Activated CD4-positive, alpha-beta T cell treated with anti-CD3 and anti-CD28 coated beads for 36 hours (primary cell): ENCODE data around the gene ACVR1. TPM values are rescaled to one million over a fixed set of nuclear protein-coding genes. Genes with fewer than 3 reads are reported as not detected.

ENCODE experiments used
- ATAC-seq: fragments of 200-7000 bp; cut with Tn5 transposase; one replicate; pipeline ENCODE4 v1.10.0; 2021; ENCODE audit warnings: mild to moderate bottlenecking, moderate library complexity
- CTCF ChIA-PET: fragments of 350-600 bp; sonication (Branson Sonifier 250); formaldehyde crosslinking; loops from one replicate; lab custom pipeline; 2021; ENCODE audit warnings: antibody characterized with exemption; lab: Charles Lee
- POLR2A ChIA-PET: fragments of 350-600 bp; sonication (Branson Sonifier 250); formaldehyde crosslinking; loops from one replicate; lab custom pipeline; 2021; ENCODE audit warnings: antibody characterized with exemption, inconsistent platforms; lab: Charles Lee
- DNase-seq: peaks from one replicate; pipeline ENCODE4 v3.0.0-alpha.2; 2020
- H3K27ac Mint-ChIP-seq: one replicate; pipeline ENCODE4 v1.8.0; 2021; ENCODE audit warnings: mixed read lengths
- H3K27me3 Mint-ChIP-seq: one replicate; pipeline ENCODE4 v1.8.0; 2021; ENCODE audit warnings: mixed read lengths
- H3K36me3 Mint-ChIP-seq: one replicate; pipeline ENCODE4 v1.8.0; 2021; ENCODE audit warnings: low read depth, mixed read lengths
- H3K4me1 Mint-ChIP-seq: one replicate; pipeline ENCODE4 v1.8.0; 2021; ENCODE audit warnings: mixed read lengths
- H3K4me3 Mint-ChIP-seq: one replicate; pipeline ENCODE4 v1.8.0; 2021; ENCODE audit warnings: mild to moderate bottlenecking, moderate library complexity, mixed read lengths
- H3K9me3 Mint-ChIP-seq: one replicate; pipeline ENCODE4 v1.8.0; 2021; ENCODE audit warnings: low read depth, mixed read lengths
- intact Hi-C, 2 experiments: fragments of 100-400 bp; cut with DNase I in 1 of 2; cut with micrococcal nuclease in 1 of 2; formaldehyde crosslinking; loops; one replicate each; pipeline versions ENCODE4 v1.14.2 to v1.15.1; 2022 to 2024; cut with DNase I, micrococcal nuclease
- total RNA-seq, 2 experiments: library from RNA; stranded (reverse); gene quantifications; one replicate each; pipeline ENCODE4 v1.2.3, GENCODE V29; 2021

ACVR1 gene
- total RNA-seq, 2 experiments from 2014 or later: 17.1 to 23.0 TPM

- H3K27me3 Mint-ChIP-seq: no peaks in the 10 kb centered on the region
- intact Hi-C loops: no loop called here
- peaks cover 48% of the 10 kb centered on the region for H3K36me3 Mint-ChIP-seq
- DNase-seq (no peak), ATAC-seq (no peak)
- CTCF ChIA-PET: no interaction called here
- H3K27ac Mint-ChIP-seq: no peak overlapping the region
- no peak overlapping the region for H3K4me3 Mint-ChIP-seq
- H3K9me3 Mint-ChIP-seq: no peaks in the 10 kb centered on the region
- POLR2A ChIA-PET: no interaction called here
- H3K4me1 Mint-ChIP-seq: peaks cover 12% of the 10 kb centered on the region
Measured at GRCh38 chr2:157815421-157815820, 60.7 kb downstream of the ACVR1 start.

GRCh38 chr2:157813467-157813866 is 62.7 kb downstream of the ACVR1 start:
- ChIA-PET POLR2A (no interaction called here), CTCF (no interaction called here)
- H3K9me3 Mint-ChIP-seq: no peaks in the 10 kb centered on the region
- no peaks in the 10 kb centered on the region for H3K27me3 Mint-ChIP-seq
- ATAC-seq (no peak), DNase-seq (no peak)
- H3K27ac Mint-ChIP-seq: no peak overlapping the region
- H3K4me1 Mint-ChIP-seq: peaks cover 13% of the 10 kb centered on the region
- intact Hi-C loops: no loop called here
- no peak overlapping the region for H3K4me3 Mint-ChIP-seq
- H3K36me3 Mint-ChIP-seq: peaks cover 41% of the 10 kb centered on the region

GRCh38 chr2:157810037-157810436 is 66.1 kb downstream of the ACVR1 start:
- Mint-ChIP-seq H3K27me3 (no peaks in the 10 kb centered on the region), H3K4me1 (peaks cover 22% of the 10 kb centered on the region), H3K4me3 (no peak overlapping the region), H3K9me3 (no peaks in the 10 kb centered on the region), H3K27ac (no peak overlapping the region), H3K36me3 (peaks cover 24% of the 10 kb centered on the region)
- ChIA-PET CTCF (no interaction called here), POLR2A (no interaction called here)
- ATAC-seq: no peak
- DNase-seq: no peak
- intact Hi-C loops: no loop called here

- Mint-ChIP-seq H3K27ac (no peak overlapping the region), H3K27me3 (no peaks in the 10 kb centered on the region), H3K4me1 (peaks cover 22% of the 10 kb centered on the region), H3K4me3 (no peak overlapping the region), H3K9me3 (no peaks in the 10 kb centered on the region), H3K36me3 (peaks cover 22% of the 10 kb centered on the region)
- intact Hi-C loops: no loop called here
- DNase-seq (no peak), ATAC-seq (no peak)
- ChIA-PET CTCF (interaction anchor here (0.6 to 0.8 kb wide), 2 partner anchors 193 to 1341 kb away, joined by 3 read pairs; no protein-coding TSS in a partner anchor), POLR2A (no interaction called here)
Measured at GRCh38 chr2:157809212-157809611, 66.9 kb downstream of the ACVR1 start.

- H3K27me3 Mint-ChIP-seq: no peaks in the 10 kb centered on the region
- H3K27ac Mint-ChIP-seq: no peak overlapping the region
- intact Hi-C loops: no loop called here
- peaks cover 22% of the 10 kb centered on the region for H3K36me3 Mint-ChIP-seq
- ATAC-seq (no peak), DNase-seq (no peak)
- no peaks in the 10 kb centered on the region for H3K9me3 Mint-ChIP-seq
- CTCF ChIA-PET: no interaction called here
- POLR2A ChIA-PET: no interaction called here
- no peak overlapping the region for H3K4me3 Mint-ChIP-seq
- H3K4me1 Mint-ChIP-seq: peaks cover 22% of the 10 kb centered on the region
Measured at GRCh38 chr2:157808421-157808820, 67.7 kb downstream of the ACVR1 start.

- no peaks in the 10 kb centered on the region for H3K27me3 Mint-ChIP-seq
- H3K9me3 Mint-ChIP-seq: no peaks in the 10 kb centered on the region
- ATAC-seq: no peak
- intact Hi-C loops: no loop called here
- H3K4me3 Mint-ChIP-seq: no peak overlapping the region
- H3K36me3 Mint-ChIP-seq: peaks cover 20% of the 10 kb centered on the region
- POLR2A ChIA-PET: no interaction called here
- CTCF ChIA-PET: interaction anchor here (0.9 to 1.0 kb wide), 2 partner anchors 45 to 201 kb away, joined by 3 to 5 read pairs; no protein-coding TSS in a partner anchor
- no peak for DNase-seq
- H3K4me1 Mint-ChIP-seq: peaks cover 20% of the 10 kb centered on the region
- H3K27ac Mint-ChIP-seq: no peak overlapping the region
Measured at GRCh38 chr2:157806426-157807077, 69.6 kb downstream of the ACVR1 start.

GRCh38 chr2:157805519-157805918 is 70.6 kb downstream of the ACVR1 start:
- peaks cover 11% of the 10 kb centered on the region for H3K36me3 Mint-ChIP-seq
- CTCF ChIA-PET: no interaction called here
- H3K27me3 Mint-ChIP-seq: no peaks in the 10 kb centered on the region
- ATAC-seq (no peak), DNase-seq (no peak)
- intact Hi-C loops: no loop called here
- H3K9me3 Mint-ChIP-seq: no peaks in the 10 kb centered on the region
- H3K27ac Mint-ChIP-seq: no peak overlapping the region
- peaks cover 11% of the 10 kb centered on the region for H3K4me1 Mint-ChIP-seq
- POLR2A ChIA-PET: no interaction called here
- no peak overlapping the region for H3K4me3 Mint-ChIP-seq

- ATAC-seq: no peak
- ChIA-PET POLR2A (interaction anchor here (0.5 kb wide), 1 partner anchor 50 kb away, joined by 5 read pairs; no protein-coding TSS in a partner anchor), CTCF (no interaction called here)
- no peaks in the 10 kb centered on the region for H3K9me3 Mint-ChIP-seq
- intact Hi-C loops: no loop called here
- H3K4me3 Mint-ChIP-seq: no peak overlapping the region
- peaks cover 15% of the 10 kb centered on the region for H3K4me1 Mint-ChIP-seq
- H3K36me3 Mint-ChIP-seq: peaks cover 11% of the 10 kb centered on the region
- no peak overlapping the region for H3K27ac Mint-ChIP-seq
- no peak for DNase-seq
- H3K27me3 Mint-ChIP-seq: no peaks in the 10 kb centered on the region
Measured at GRCh38 chr2:157804355-157804754, 71.8 kb downstream of the ACVR1 start.

- peaks cover 11% of the 10 kb centered on the region for H3K36me3 Mint-ChIP-seq
- DNase-seq (no peak), ATAC-seq (no peak)
- H3K27me3 Mint-ChIP-seq: no peaks in the 10 kb centered on the region
- peaks cover 17% of the 10 kb centered on the region for H3K4me1 Mint-ChIP-seq
- ChIA-PET POLR2A (no interaction called here), CTCF (no interaction called here)
- no peaks in the 10 kb centered on the region for H3K9me3 Mint-ChIP-seq
- H3K4me3 Mint-ChIP-seq: no peak overlapping the region
- intact Hi-C loops: no loop called here
- H3K27ac Mint-ChIP-seq: no peak overlapping the region
Measured at GRCh38 chr2:157803952-157804351, 72.2 kb downstream of the ACVR1 start.

GRCh38 chr2:157803476-157803875 is 72.7 kb downstream of the ACVR1 start:
- Mint-ChIP-seq H3K27me3 (no peaks in the 10 kb centered on the region), H3K9me3 (no peaks in the 10 kb centered on the region), H3K4me3 (no peak overlapping the region), H3K27ac (no peak overlapping the region), H3K36me3 (peaks cover 11% of the 10 kb centered on the region), H3K4me1 (peaks cover 17% of the 10 kb centered on the region)
- POLR2A ChIA-PET: no interaction called here
- intact Hi-C loops: no loop called here
- DNase-seq: no peak
- ATAC-seq: no peak
- CTCF ChIA-PET: interaction anchor here (0.9 kb wide), 1 partner anchor 8 kb away, joined by 3 read pairs; no protein-coding TSS in a partner anchor

- DNase-seq: no peak
- H3K27me3 Mint-ChIP-seq: no peaks in the 10 kb centered on the region
- ATAC-seq: no peak
- no peaks in the 10 kb centered on the region for H3K9me3 Mint-ChIP-seq
- ChIA-PET POLR2A (no interaction called here), CTCF (no interaction called here)
- no peak overlapping the region for H3K27ac Mint-ChIP-seq
- H3K4me3 Mint-ChIP-seq: no peak overlapping the region
- peaks cover 8% of the 10 kb centered on the region for H3K36me3 Mint-ChIP-seq
- H3K4me1 Mint-ChIP-seq: peaks cover 7% of the 10 kb centered on the region
- intact Hi-C loops: no loop called here
Measured at GRCh38 chr2:157800838-157801495, 75.2 kb downstream of the ACVR1 start.

- H3K27ac Mint-ChIP-seq: peak overlapping the region; percentile 20
- H3K9me3 Mint-ChIP-seq: no peaks in the 10 kb centered on the region
- intact Hi-C loops: no loop called here
Measured at GRCh38 chr2:157793053-157793612, 83.0 kb downstream of the ACVR1 start.

More at GRCh38 chr2:157793053-157793612, 83.0 kb downstream of the ACVR1 start:
- peaks cover 14% of the 10 kb centered on the region for H3K36me3 Mint-ChIP-seq
- no peaks in the 10 kb centered on the region for H3K27me3 Mint-ChIP-seq
- H3K4me3 Mint-ChIP-seq: no peak overlapping the region
- POLR2A ChIA-PET: no interaction called here
- ATAC-seq: peak; percentile 51
- H3K4me1 Mint-ChIP-seq: peaks cover 28% of the 10 kb centered on the region
- CTCF ChIA-PET: interaction anchor here (0.6 to 1.5 kb wide), 2 partner anchors 44 to 89 kb away, joined by 3 to 6 read pairs; no protein-coding TSS in a partner anchor
- DNase-seq: no peak
